Measurements from ENCODE around the gene ARID5B. TPM values are rescaled to one million over a fixed set of nuclear protein-coding genes. Genes with fewer than 3 reads are reported as not detected.

Gene ARID5B
- total RNA-seq, 1 donor from 2014 or later: 14.0 TPM

- DNase-seq (ENCODE audit: missing footprints) (no peak), ATAC-seq (no peak)
- intact Hi-C loops (cut with DNase I): no loop called here
Measured at GRCh38 chr10:62085404-62085803, 183.9 kb downstream of the ARID5B start.

- intact Hi-C loops (cut with DNase I): no loop called here
- DNase-seq (ENCODE audit: missing footprints) (no peak), ATAC-seq (no peak)
Measured at GRCh38 chr10:62085821-62086220, 184.3 kb downstream of the ARID5B start.

GRCh38 chr10:62087329-62087728 lies 185.8 kb downstream of the ARID5B start:
- ATAC-seq: no peak
- intact Hi-C loops (cut with DNase I): no loop called here
- DNase-seq (ENCODE audit: missing footprints): no peak

GRCh38 chr10:62088786-62089185 lies 187.3 kb downstream of the ARID5B start:
- no peak for DNase-seq (ENCODE audit: missing footprints)
- ATAC-seq: no peak
- intact Hi-C loops (cut with DNase I): no loop called here

GRCh38 chr10:62092301-62093030 lies 191.0 kb downstream of the ARID5B start:
- intact Hi-C loops (cut with DNase I): no loop called here
- ATAC-seq (no peak), DNase-seq (ENCODE audit: missing footprints) (no peak)

- DNase-seq (ENCODE audit: missing footprints) (no peak), ATAC-seq (peak; percentile 17)
- intact Hi-C loops (cut with DNase I): no loop called here
Measured at GRCh38 chr10:62093863-62094291, 192.4 kb downstream of the ARID5B start.

GRCh38 chr10:62095181-62096122 lies 194.0 kb downstream of the ARID5B start:
- intact Hi-C loops (cut with DNase I): no loop called here
- ATAC-seq (no peak), DNase-seq (ENCODE audit: missing footprints) (no peak)

- ATAC-seq: no peak
- intact Hi-C loops (cut with DNase I): no loop called here
- DNase-seq (ENCODE audit: missing footprints): no peak
Measured at GRCh38 chr10:62096256-62096933, 194.9 kb downstream of the ARID5B start.

GRCh38 chr10:62098278-62099121 lies 197.0 kb downstream of the ARID5B start:
- DNase-seq (ENCODE audit: missing footprints): no peak
- no peak for ATAC-seq
- intact Hi-C loops (cut with DNase I): no loop called here

GRCh38 chr10:62099299-62099698 lies 197.8 kb downstream of the ARID5B start:
- ATAC-seq: no peak
- intact Hi-C loops (cut with DNase I): no loop called here
- no peak for DNase-seq (ENCODE audit: missing footprints)

- DNase-seq (ENCODE audit: missing footprints): no peak
- intact Hi-C loops (cut with DNase I): loop anchor here (10.0 kb wide), 1 partner anchor 61 kb away; no protein-coding TSS in a partner anchor
- ATAC-seq: no peak
Measured at GRCh38 chr10:62103857-62104256, 202.4 kb downstream of the ARID5B start.

GRCh38 chr10:62106929-62107519 lies 205.5 kb downstream of the ARID5B start:
- DNase-seq (ENCODE audit: missing footprints) (no peak), ATAC-seq (no peak)
- intact Hi-C loops (cut with DNase I): loop anchor here (10.0 kb wide), 1 partner anchor 58 kb away; no protein-coding TSS in a partner anchor

GRCh38 chr10:62108759-62109586 lies 207.5 kb downstream of the ARID5B start:
- DNase-seq (ENCODE audit: missing footprints): no peak
- intact Hi-C loops (cut with DNase I): loop anchor here (10.0 kb wide), 1 partner anchor 56 kb away; no protein-coding TSS in a partner anchor
- ATAC-seq: no peak

- intact Hi-C loops (cut with DNase I): loop anchor here (10.0 kb wide), 1 partner anchor 55 kb away; no protein-coding TSS in a partner anchor
- DNase-seq (ENCODE audit: missing footprints) (no peak), ATAC-seq (peak; percentile 42)
Measured at GRCh38 chr10:62109587-62110293, 208.2 kb downstream of the ARID5B start.

- no peak for DNase-seq (ENCODE audit: missing footprints)
- no peak for ATAC-seq
- intact Hi-C loops (cut with DNase I): no loop called here
Measured at GRCh38 chr10:62112300-62112699, 210.8 kb downstream of the ARID5B start.

- no peak for ATAC-seq
- DNase-seq (ENCODE audit: missing footprints): no peak
- intact Hi-C loops (cut with DNase I): no loop called here
Measured at GRCh38 chr10:62112963-62113362, 211.5 kb downstream of the ARID5B start.
